Gastroesophageal sphincter (tissue), 3 donors: Measurements from ENCODE around the gene USF1.

Experiments
- CTCF ChIP-seq, 4 experiments: fragments of 200-600 bp in 2 of 4; fragments of 450-650 bp in 2 of 4; sonication (generic) in 1 of 4; IDR thresholded peaks; one replicate each; pipeline ENCODE4 v1.5.1; 2017 to 2019; ENCODE audit warnings: antibody characterized with exemption in 4 of 4, mild to moderate bottlenecking in 2 of 4, moderate library complexity in 2 of 4
- POLR2A ChIP-seq, 2 donors: fragments of 450-650 bp; IDR thresholded peaks; one replicate each; pipeline ENCODE4 v1.6.1; 2017; ENCODE audit warnings: antibody characterized with exemption in 2 of 2, mild to moderate bottlenecking in 2 of 2, moderate library complexity in 1 of 2
- POLR2AphosphoS5 ChIP-seq: sonication (generic); formaldehyde crosslinking; IDR thresholded peaks from one replicate; pipeline ENCODE4 v1.6.1; 2017; ENCODE audit warnings: antibody characterized with exemption

DNA sequence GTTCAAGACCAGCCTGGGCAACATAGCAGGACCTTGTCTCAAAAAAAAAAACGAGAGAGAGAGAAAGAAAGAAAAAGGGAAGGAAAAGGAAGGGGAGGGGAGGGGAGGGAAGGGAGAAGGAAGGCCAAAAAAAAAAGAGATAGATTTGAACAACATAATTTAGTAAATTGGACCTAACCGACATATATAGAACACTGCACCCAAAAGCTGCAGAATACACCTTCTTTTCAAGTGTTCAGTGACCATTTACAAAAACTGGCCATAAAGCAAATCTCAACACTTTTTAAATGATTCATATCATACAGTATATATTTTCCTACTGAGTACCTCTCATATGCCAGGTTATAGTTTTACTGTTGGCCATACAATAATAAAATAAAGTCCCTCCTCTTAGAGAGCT, 13.9 kb downstream of the USF1 start:
- TF ChIP-seq CTCF (IDR thresholded peaks at IDR 0.05) (no peak), POLR2AphosphoS5 (no peak), POLR2A (IDR thresholded peaks at IDR 0.05) (no peak)
